Fibroblast of lung (primary cell): ENCODE data around the gene DKKL1.

Experiments
- CTCF ChIP-seq, 2 donors: IDR thresholded peaks in 1 of 2; conservative IDR thresholded peaks in 1 of 2; 1 replicate in 1 of 2; 2 replicates in 1 of 2; pipeline ENCODE4 v1.5.1; 2011 to 2012; ENCODE audit warnings: low read length in 2 of 2, control low read depth in 1 of 2, inconsistent platforms in 1 of 2, low read depth in 1 of 2, mild to moderate bottlenecking in 1 of 2
- EZH2 ChIP-seq: IDR thresholded peaks from 2 replicates; pipeline ENCODE4 v1.5.1; 2012; ENCODE audit warnings: low read length, control low read depth, mild to moderate bottlenecking; ENCODE audit errors: missing control alignments

GRCh38 chr19:49339301-49340068, 24.2 kb upstream of the DKKL1 start:
- TF ChIP-seq EZH2 (no peak), CTCF (conservative IDR thresholded peaks at IDR 0.05 in 1 of 2, IDR thresholded peaks at IDR 0.05 in 1 of 2; ENCODE audit: low read depth in 1 of 2, low read length in 2 of 2) (no peak)
